HG03469 (cell line): ENCODE measurements around the gene DARS1.

Source experiments
- ATAC-seq: cut with Tn5 transposase; IDR thresholded peaks from one replicate; pipeline ENCODE4 v1.9.1; 2021; ENCODE audit warnings: mild to moderate bottlenecking, moderate library complexity, moderate number of reproducible peaks; ENCODE audit not compliant: unreplicated experiment

Gene DARS1

GRCh38 chr2:136016427-136016826 lies 31.0 kb upstream of the DARS1 start:
- no peak for ATAC-seq

- no peak for ATAC-seq
Measured at GRCh38 chr2:136015699-136016098, 30.3 kb upstream of the DARS1 start.

- ATAC-seq: no peak
Measured at GRCh38 chr2:136014411-136014810, 29.0 kb upstream of the DARS1 start.

GRCh38 chr2:136013955-136014354 lies 28.5 kb upstream of the DARS1 start:
- no peak for ATAC-seq

GRCh38 chr2:136013136-136013685 lies 27.8 kb upstream of the DARS1 start:
- no peak for ATAC-seq

- no peak for ATAC-seq
Measured at GRCh38 chr2:136012315-136012714, 26.9 kb upstream of the DARS1 start.

- no peak for ATAC-seq
Measured at GRCh38 chr2:136010126-136010525, 24.7 kb upstream of the DARS1 start.

- ATAC-seq: no peak
Measured at GRCh38 chr2:136008205-136008865, 22.9 kb upstream of the DARS1 start.

- no peak for ATAC-seq
Measured at GRCh38 chr2:136006658-136007057, 21.2 kb upstream of the DARS1 start.

- peak; percentile 58 for ATAC-seq
Measured at GRCh38 chr2:136005462-136006196, 20.2 kb upstream of the DARS1 start.

GRCh38 chr2:136004965-136005364 lies 19.5 kb upstream of the DARS1 start:
- no peak for ATAC-seq

- ATAC-seq: no peak
Measured at GRCh38 chr2:136001131-136001530, 15.7 kb upstream of the DARS1 start.

GRCh38 chr2:136000502-136000901 lies 15.1 kb upstream of the DARS1 start:
- ATAC-seq: no peak

GRCh38 chr2:135999899-136000298 lies 14.5 kb upstream of the DARS1 start:
- no peak for ATAC-seq

- no peak for ATAC-seq
Measured at GRCh38 chr2:135998879-135999278, 13.5 kb upstream of the DARS1 start.

- ATAC-seq: peak; percentile 55
Measured at GRCh38 chr2:135997380-135997779, 12.0 kb upstream of the DARS1 start.

GRCh38 chr2:135996304-135996703 lies 10.9 kb upstream of the DARS1 start:
- no peak for ATAC-seq

- ATAC-seq: no peak
Measured at GRCh38 chr2:135994281-135994680, 8.9 kb upstream of the DARS1 start.

- ATAC-seq: no peak
Measured at GRCh38 chr2:135993421-135993820, 8.0 kb upstream of the DARS1 start.

- no peak for ATAC-seq
Measured at GRCh38 chr2:135991861-135992260, 6.4 kb upstream of the DARS1 start.

- ATAC-seq: no peak
Measured at GRCh38 chr2:135987441-135987840, 2.0 kb upstream of the DARS1 start.

GRCh38 chr2:135986507-135986906 lies 1.1 kb upstream of the DARS1 start:
- no peak for ATAC-seq
